ENCODE results near the gene AKAP6. TPM values are rescaled to one million over a fixed set of nuclear protein-coding genes. Genes with fewer than 3 reads are reported as not detected.

AKAP6 gene
- total and polyA plus RNA-seq, 2 of the 8 experiments (the other 6 are each of a cell fraction or from before 2014, with no cell fraction given) = 0.09 to 0.89 TPM

GRCh38 chr14:32601906-32602305 lies 272.8 kb downstream of the AKAP6 start:
- ChIA-PET CTCF (ENCODE audit: partially characterized antibody) (interaction anchor here (1.4 to 2.0 kb wide), 3 partner anchors 10 to 14 kb away, joined by 3 to 8 read pairs (median 4); no protein-coding TSS in a partner anchor), POLR2A (ENCODE audit: partially characterized antibody) (no interaction called here)
- Histone ChIP-seq H2BK5ac (ENCODE audit: low read depth, low read length) (no peak overlapping the region), H3K23ac (ENCODE audit: insufficient read length) (no peak overlapping the region), H3K18ac (ENCODE audit: extremely low read depth, low read length) (no peak overlapping the region), H2BK120ac (replicated peaks; ENCODE audit: low read depth, low read length) (no peak overlapping the region), H3K27ac (ENCODE audit: low read depth, low read length) (no peak overlapping the region), H3K27me3 (replicated peaks in 1 of 4; ENCODE audit: control insufficient read depth in 3 of 4, extremely low read depth in 1 of 4, insufficient read depth in 3 of 4, low read length in 3 of 4) (no peaks in the 10 kb centered on the region), H3K4ac (replicated peaks; ENCODE audit: insufficient read length, low read depth, low read length) (no peak overlapping the region), H3K4me2 (ENCODE audit: insufficient read depth in 1 of 2, low read depth in 2 of 2, low read length in 2 of 2) (no peak overlapping the region), H3K4me3 (ENCODE audit: extremely low read depth in 1 of 4, insufficient read depth in 2 of 4, low read depth in 3 of 4, low read length in 4 of 4) (no peak overlapping the region), H3K9me3 (ENCODE audit: insufficient read depth in 2 of 2, low read depth in 1 of 2, low read length in 1 of 2) (no peaks in the 10 kb centered on the region), H3K79me1 (ENCODE audit: low read depth, low read length) (no peaks in the 10 kb centered on the region), H3K9ac (replicated peaks in 1 of 4; ENCODE audit: extremely low read depth in 1 of 4, low read depth in 3 of 4, low read length in 3 of 4) (no peak overlapping the region), H2BK12ac (ENCODE audit: low read depth, low read length) (no peak overlapping the region), H4K8ac (ENCODE audit: extremely low read depth, insufficient read depth, low read length) (no peak overlapping the region), H3K79me2 (ENCODE audit: control insufficient read depth in 1 of 2, insufficient read depth in 2 of 2, low read length in 2 of 2) (no peaks in the 10 kb centered on the region), H2BK20ac (ENCODE audit: low read length) (no peak overlapping the region), H4K5ac (ENCODE audit: insufficient read length, low read depth, low read length) (no peak overlapping the region), H3K23me2 (ENCODE audit: low read depth, low read length) (no peaks in the 10 kb centered on the region; the same call in 1 of the 2 replicates), H3K56ac (replicated peaks; ENCODE audit: insufficient read length, low read depth, low read length) (no peak overlapping the region), H4K20me1 (replicated peaks in 1 of 2; ENCODE audit: control insufficient read depth in 1 of 2, insufficient read depth in 2 of 2, low read length in 2 of 2) (no peaks in the 10 kb centered on the region), H4K91ac (replicated peaks; ENCODE audit: insufficient read length, low read length) (no peak overlapping the region), H2BK15ac (ENCODE audit: low read length) (no peak overlapping the region), H3K36me3 (ENCODE audit: control insufficient read depth in 2 of 4, insufficient read depth in 4 of 4, low read length in 3 of 4) (no peaks in the 10 kb centered on the region), H2AFZ (ENCODE audit: low read length) (no peak overlapping the region), H2AK5ac (ENCODE audit: low read depth, low read length) (no peak overlapping the region), H3K4me1 (replicated peaks in 1 of 4; ENCODE audit: control insufficient read depth in 3 of 4, insufficient read depth in 4 of 4, low read length in 3 of 4) (no peaks in the 10 kb centered on the region), H3K14ac (ENCODE audit: insufficient read length) (no peak overlapping the region)
- WGBS, 2 experiments (ENCODE audit: extremely low coverage in 1 of 2, insufficient coverage in 1 of 2, insufficient read length in 1 of 2, insufficient replicate concordance in 2 of 2, low coverage in 1 of 2, low lambda C conversion rate in 2 of 2, missing lambda C conversion rate in 1 of 2) = 87% methylated on average over 3 of the region's 3 CpGs; no CpG with 5 or more reads in 1 of the 2 experiments
- DNase-seq (ENCODE audit: low read depth in 1 of 2, low spot score in 2 of 2) = no peak
- TF ChIP-seq EZH2 (IDR thresholded peaks at IDR 0.05; ENCODE audit: low read depth, low read length, severe bottlenecking) = no peak
- no peak for TF ChIP-seq GABPA (IDR thresholded peaks at IDR 0.05; ENCODE audit: borderline replicate concordance, insufficient read depth, low read length)
- no peak for TF ChIP-seq TAF1 (IDR thresholded peaks at IDR 0.05; ENCODE audit: low read depth, low read length)
- TF ChIP-seq BCL11A (IDR thresholded peaks at IDR 0.05; ENCODE audit: low read depth in 2 of 2, low read length in 2 of 2) = no peak
- TF ChIP-seq SAP30 (IDR thresholded peaks at IDR 0.05; ENCODE audit: insufficient read depth, insufficient replicate concordance, low read length) = no peak
- TF ChIP-seq USF2 (IDR thresholded peaks at IDR 0.05; ENCODE audit: low read length) = no peak
- no peak for TF ChIP-seq JUND (IDR thresholded peaks at IDR 0.05; ENCODE audit: low read length)
- no peak for TF ChIP-seq HDAC6 (IDR thresholded peaks at IDR 0.05; ENCODE audit: low read depth, low read length)
- TF ChIP-seq CBX8 (IDR thresholded peaks at IDR 0.05; ENCODE audit: borderline replicate concordance, low read depth, low read length) = no peak
- no peak for FAIRE-seq
